ENCODE data around the gene RNF115. TPM values are rescaled to one million over a fixed set of nuclear protein-coding genes. Genes with fewer than 3 reads are reported as not detected.
"Not testable (repeated sequence)": the region's sequence is repeated elsewhere in the genome, so short reads cannot be mapped to it uniquely, and the experiment has no call there.

The RNF115 gene
- total RNA-seq, 4 donors from 2014 or later: 34.3 to 54.9 (median 39.9) TPM

DNA sequence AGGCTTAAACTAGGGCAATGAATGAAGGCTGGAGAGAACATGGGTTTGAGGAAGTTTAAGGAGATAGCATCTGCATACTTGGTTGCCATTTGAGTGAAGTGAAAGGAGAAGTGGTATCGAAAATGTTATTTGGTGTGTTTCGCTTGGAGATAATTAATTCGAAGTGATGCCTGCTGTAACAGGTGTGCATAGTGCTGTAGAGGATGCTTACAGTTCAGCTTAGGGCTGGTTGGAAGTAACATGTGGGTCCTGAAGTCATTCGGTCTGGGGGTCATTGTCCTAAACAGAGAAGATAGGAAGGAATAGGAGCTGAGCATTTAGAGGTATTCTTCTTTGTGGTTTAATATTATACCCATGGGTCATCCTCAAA lies 21.2 kb upstream of the RNF115 start:
- H3K4me3 ChIP-seq: peak overlapping the region; percentile 37 to 61
- H3K9me3 ChIP-seq: no peaks in the 10 kb centered on the region
- H3K4me1 ChIP-seq: peaks cover 0 to 17% (median 7%) of the 10 kb centered on the region in 3 donors
- H3K27me3 ChIP-seq: no peaks in the 10 kb centered on the region
- peaks cover 0 to 63% of the 10 kb centered on the region in 2 donors for H3K36me3 ChIP-seq
- no peak for TF ChIP-seq POLR2AphosphoS5 (IDR thresholded peaks at IDR 0.05)
- TF ChIP-seq EP300 (IDR thresholded peaks at IDR 0.05): no peak
- TF ChIP-seq, protein P1, sequence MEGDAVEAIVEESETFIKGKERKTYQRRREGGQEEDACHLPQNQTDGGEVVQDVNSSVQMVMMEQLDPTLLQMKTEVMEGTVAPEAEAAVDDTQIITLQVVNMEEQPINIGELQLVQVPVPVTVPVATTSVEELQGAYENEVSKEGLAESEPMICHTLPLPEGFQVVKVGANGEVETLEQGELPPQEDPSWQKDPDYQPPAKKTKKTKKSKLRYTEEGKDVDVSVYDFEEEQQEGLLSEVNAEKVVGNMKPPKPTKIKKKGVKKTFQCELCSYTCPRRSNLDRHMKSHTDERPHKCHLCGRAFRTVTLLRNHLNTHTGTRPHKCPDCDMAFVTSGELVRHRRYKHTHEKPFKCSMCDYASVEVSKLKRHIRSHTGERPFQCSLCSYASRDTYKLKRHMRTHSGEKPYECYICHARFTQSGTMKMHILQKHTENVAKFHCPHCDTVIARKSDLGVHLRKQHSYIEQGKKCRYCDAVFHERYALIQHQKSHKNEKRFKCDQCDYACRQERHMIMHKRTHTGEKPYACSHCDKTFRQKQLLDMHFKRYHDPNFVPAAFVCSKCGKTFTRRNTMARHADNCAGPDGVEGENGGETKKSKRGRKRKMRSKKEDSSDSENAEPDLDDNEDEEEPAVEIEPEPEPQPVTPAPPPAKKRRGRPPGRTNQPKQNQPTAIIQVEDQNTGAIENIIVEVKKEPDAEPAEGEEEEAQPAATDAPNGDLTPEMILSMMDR (IDR thresholded peaks at IDR 0.05): no peak
- no peak for TF ChIP-seq POLR2A (IDR thresholded peaks at IDR 0.05)
- WGBS, 2 donors (ENCODE audit: low coverage in 1 of 2): 10 to 22% methylated on average over 4 of the region's 4 CpGs
- peak; percentile 46 for ATAC-seq
- H3K27ac ChIP-seq: peak overlapping the region in 3 of 4 donors; percentile 76 to 84 (median 84)

GRCh38 chr1:145843031-145843430 lies 19.1 kb upstream of the RNF115 start:
- Histone ChIP-seq H3K4me3 (no peak overlapping the region), H3K4me1 (peaks cover 0 to 17% (median 7%) of the 10 kb centered on the region in 3 donors), H3K27me3 (no peaks in the 10 kb centered on the region), H3K36me3 (peaks cover 0 to 63% of the 10 kb centered on the region in 2 donors), H3K9me3 (no peaks in the 10 kb centered on the region), H3K27ac (no peak overlapping the region)
- ATAC-seq: no peak
- no peak for TF ChIP-seq POLR2AphosphoS5 (IDR thresholded peaks at IDR 0.05)
- TF ChIP-seq, protein P1 (IDR thresholded peaks at IDR 0.05): no peak
- no peak for TF ChIP-seq EP300 (IDR thresholded peaks at IDR 0.05)
- TF ChIP-seq POLR2A (IDR thresholded peaks at IDR 0.05): no peak
- WGBS, 2 donors (ENCODE audit: low coverage in 1 of 2): 86 to 88% methylated on average over 3 of the region's 3 CpGs

GRCh38 chr1:145837656-145838055 lies 13.8 kb upstream of the RNF115 start:
- H3K36me3 ChIP-seq: peaks cover 2 to 100% of the 10 kb centered on the region in 2 donors
- no peak for ATAC-seq
- WGBS, 2 donors (ENCODE audit: low coverage in 1 of 2): 86 to 100% methylated on average over 1 of the region's 1 CpG

DNA sequence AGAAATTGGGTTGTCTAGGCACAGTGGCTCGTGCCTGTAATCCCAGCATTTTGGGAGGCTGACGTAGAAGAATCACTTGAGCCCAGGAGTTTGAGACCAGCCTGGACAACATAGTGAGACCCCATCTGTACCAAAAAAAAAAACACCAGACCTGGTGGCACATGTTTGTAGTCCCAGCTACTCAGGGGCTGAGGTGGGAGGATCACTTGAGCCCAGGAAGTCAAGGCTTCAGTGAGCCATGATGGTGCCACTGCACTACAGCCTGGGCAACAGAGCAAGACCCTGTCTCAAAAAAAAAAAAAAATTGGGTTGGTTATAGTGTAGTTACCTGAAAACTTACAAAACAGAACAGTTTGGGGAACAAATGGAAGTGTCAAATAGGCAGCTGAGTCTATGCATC lies 6.9 kb upstream of the RNF115 start:
- WGBS, 2 donors (ENCODE audit: low coverage in 1 of 2): 93 to 100% methylated on average over 2 of the region's 2 CpGs
- H3K4me1 ChIP-seq, ATAC-seq, H3K27me3 ChIP-seq, H3K4me3 ChIP-seq, H3K27ac ChIP-seq, H3K9me3 ChIP-seq: not testable (repeated sequence)
- H3K36me3 ChIP-seq: peaks cover 16 to 100% of the 10 kb centered on the region in 2 donors

More at GRCh38 chr1:145837656-145838055, 13.8 kb upstream of the RNF115 start:
- no peak overlapping the region for H3K4me3 ChIP-seq
- H3K4me1 ChIP-seq: no peaks in the 10 kb centered on the region
- no peak overlapping the region for H3K27ac ChIP-seq
- H3K9me3 ChIP-seq: no peaks in the 10 kb centered on the region
- TF ChIP-seq EP300 (IDR thresholded peaks at IDR 0.05): no peak
- TF ChIP-seq, protein P1 (IDR thresholded peaks at IDR 0.05): no peak
- TF ChIP-seq POLR2AphosphoS5 (IDR thresholded peaks at IDR 0.05): no peak
- TF ChIP-seq POLR2A (IDR thresholded peaks at IDR 0.05): no peak
- H3K27me3 ChIP-seq: no peaks in the 10 kb centered on the region

- Histone ChIP-seq H3K4me1 (peaks cover 0 to 20% (median 5%) of the 10 kb centered on the region in 3 donors), H3K9me3 (no peaks in the 10 kb centered on the region), H3K4me3 (no peak overlapping the region), H3K27ac (no peak overlapping the region), H3K36me3 (peaks cover 16 to 79% of the 10 kb centered on the region in 2 donors), H3K27me3 (no peaks in the 10 kb centered on the region)
- no peak for ATAC-seq
- no peak for TF ChIP-seq POLR2AphosphoS5 (IDR thresholded peaks at IDR 0.05)
Measured at GRCh38 chr1:145828367-145829026, 4.6 kb upstream of the RNF115 start.

DNA sequence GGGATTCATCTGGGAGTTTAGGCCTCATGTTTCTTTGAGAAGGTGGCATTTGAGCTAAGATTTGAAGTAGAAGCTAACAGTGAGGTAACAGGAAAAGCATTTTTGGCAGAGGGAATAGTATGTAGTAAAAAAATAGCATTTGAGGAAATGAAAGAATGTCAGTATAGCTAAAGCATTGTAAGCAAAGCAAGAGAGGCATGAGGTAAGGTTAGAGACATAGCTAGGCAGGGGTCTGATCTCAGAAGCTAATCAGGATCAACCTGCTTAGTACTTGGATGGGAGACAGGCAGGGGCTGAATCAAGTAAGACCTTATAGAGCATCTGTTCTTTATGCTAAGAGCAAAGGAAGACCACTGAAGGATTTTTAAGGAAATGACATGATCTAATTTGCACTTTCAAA lies 4.1 kb upstream of the RNF115 start:
- no peaks in the 10 kb centered on the region for H3K9me3 ChIP-seq

More for the DNA sequence above, 4.1 kb upstream of the RNF115 start:
- Histone ChIP-seq H3K27me3 (no peaks in the 10 kb centered on the region), H3K4me1 (peaks cover 0 to 20% (median 5%) of the 10 kb centered on the region in 3 donors), H3K27ac (no peak overlapping the region), H3K36me3 (peaks cover 14 to 73% of the 10 kb centered on the region in 2 donors), H3K4me3 (no peak overlapping the region)
- no peak for TF ChIP-seq EP300 (IDR thresholded peaks at IDR 0.05)
- no peak for TF ChIP-seq POLR2AphosphoS5 (IDR thresholded peaks at IDR 0.05)
- TF ChIP-seq, protein P1 (IDR thresholded peaks at IDR 0.05): no peak
- no peak for ATAC-seq

Data from gastroesophageal sphincter (tissue), 4 donors.